HG02642 (cell line): ENCODE measurements around the gene C1orf174.

Experiments
- ATAC-seq: cut with Tn5 transposase; IDR thresholded peaks from one replicate; pipeline ENCODE4 v1.9.1; 2021; ENCODE audit warnings: mild to moderate bottlenecking; ENCODE audit not compliant: unreplicated experiment, poor library complexity

Gene C1orf174

DNA sequence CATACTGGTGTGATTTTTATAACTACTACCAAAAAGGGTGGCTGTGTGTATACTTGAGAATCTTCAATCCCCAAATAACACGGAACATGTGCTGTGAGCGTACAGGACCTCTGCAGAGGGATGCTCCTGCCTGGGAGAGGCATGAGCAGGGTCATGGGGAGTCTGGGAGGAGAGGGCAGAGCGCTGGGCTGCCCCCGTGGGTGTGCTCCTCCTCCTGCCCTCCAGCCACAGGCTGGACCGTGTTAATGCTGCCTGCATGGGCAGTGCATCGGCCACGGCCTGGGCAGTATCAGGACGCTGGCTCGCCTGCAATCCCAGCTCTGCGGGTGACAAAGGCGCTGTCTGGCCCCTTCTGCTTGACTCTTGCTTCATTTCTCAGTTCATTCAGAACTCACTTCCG, 49.2 kb downstream of the C1orf174 start:
- ATAC-seq = no peak

DNA sequence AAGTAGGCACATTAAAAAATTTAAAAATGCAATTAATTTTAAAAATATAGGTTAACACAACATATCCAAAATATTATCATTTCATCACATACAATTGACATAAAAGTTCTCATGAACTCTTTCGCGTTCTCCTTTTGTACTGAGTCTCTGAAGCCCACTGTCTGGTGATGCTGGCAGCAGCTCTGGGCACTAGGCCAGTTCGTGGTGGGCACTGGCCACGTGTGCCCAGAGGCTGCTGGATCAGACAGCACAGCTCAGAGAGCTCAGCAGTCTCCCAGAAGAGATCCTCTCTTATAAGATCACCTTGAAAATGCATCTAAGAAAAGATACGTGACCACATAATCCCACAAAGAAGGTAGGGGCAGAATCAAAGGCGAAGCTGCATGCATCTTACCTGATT, 53.0 kb downstream of the C1orf174 start:
- ATAC-seq = no peak

GRCh38 chr1:3846541-3846940, 53.5 kb downstream of the C1orf174 start:
- no peak for ATAC-seq

- ATAC-seq = no peak
Observed at GRCh38 chr1:3842912-3843311, 57.2 kb downstream of the C1orf174 start.

- ATAC-seq = no peak
Observed at GRCh38 chr1:3841491-3841890, 58.6 kb downstream of the C1orf174 start.
